ENCODE measurements around the gene ALX4. TPM values are rescaled to one million over a fixed set of nuclear protein-coding genes. Genes with fewer than 3 reads are reported as not detected.
A peak's percentile ranks its signal among the peaks of the same experiment; 100 is the strongest.

Gene ALX4
- total RNA-seq, 2 donors from 2014 or later = 0.17 to 0.36 TPM

- H3K27me3 ChIP-seq (replicated peaks; ENCODE audit: insufficient read depth) = peaks cover 8% of the 10 kb centered on the region
- no peaks in the 10 kb centered on the region for H3K9me3 ChIP-seq
- TF ChIP-seq POLR2A (IDR thresholded peaks at IDR 0.05) (no peak), POLR2AphosphoS5 (IDR thresholded peaks at IDR 0.05) (no peak), CTCF (IDR thresholded peaks at IDR 0.05) (no peak)
- H3K36me3 ChIP-seq = no peaks in the 10 kb centered on the region
- 97% methylated on average over 2 of the region's 2 CpGs for WGBS
- H3K4me1 ChIP-seq (replicated peaks) = no peaks in the 10 kb centered on the region
- DNase-seq (ENCODE audit: low spot score) = no peak
- H3K4me3 ChIP-seq = no peak overlapping the region
- intact Hi-C loops (cut with DNase I) = no loop called here
- H3K27ac ChIP-seq = no peak overlapping the region
These were observed 11.1 kb downstream of the ALX4 start for GRCh38 chr11:44298862-44299261.

- 46% methylated on average over 4 of the region's 4 CpGs for WGBS
- intact Hi-C loops (cut with DNase I) = no loop called here
- H3K27ac ChIP-seq = no peak overlapping the region
These were observed 19.7 kb downstream of the ALX4 start for GRCh38 chr11:44290208-44290607.

GRCh38 chr11:44288133-44288526 is 21.8 kb downstream of the ALX4 start:
- Histone ChIP-seq H3K27me3 (replicated peaks; ENCODE audit: insufficient read depth) (no peaks in the 10 kb centered on the region), H3K27ac (no peak overlapping the region), H3K4me3 (no peak overlapping the region), H3K36me3 (no peaks in the 10 kb centered on the region), H3K9me3 (no peaks in the 10 kb centered on the region), H3K4me1 (replicated peaks) (no peaks in the 10 kb centered on the region)
- intact Hi-C loops (cut with DNase I) = loop anchor here (10.0 kb wide), 1 partner anchor 183 kb away; no protein-coding TSS in a partner anchor
- 97% methylated on average over 3 of the region's 3 CpGs for WGBS
- TF ChIP-seq CTCF (IDR thresholded peaks at IDR 0.05) (no peak), POLR2A (IDR thresholded peaks at IDR 0.05) (no peak), POLR2AphosphoS5 (IDR thresholded peaks at IDR 0.05) (no peak)
- no peak for DNase-seq (ENCODE audit: low spot score)

More at GRCh38 chr11:44290208-44290607, 19.7 kb downstream of the ALX4 start:
- no peaks in the 10 kb centered on the region for H3K9me3 ChIP-seq
- H3K36me3 ChIP-seq = no peaks in the 10 kb centered on the region
- no peaks in the 10 kb centered on the region for H3K4me1 ChIP-seq (replicated peaks)
- no peak overlapping the region for H3K4me3 ChIP-seq
- TF ChIP-seq CTCF (IDR thresholded peaks at IDR 0.05) = no peak
- peak; percentile 25 for TF ChIP-seq POLR2AphosphoS5 (IDR thresholded peaks at IDR 0.05)
- H3K27me3 ChIP-seq (replicated peaks; ENCODE audit: insufficient read depth) = no peaks in the 10 kb centered on the region
- peak; percentile 67 for DNase-seq (ENCODE audit: low spot score)

GRCh38 chr11:44286911-44287310 is 23.0 kb downstream of the ALX4 start:
- no peak for DNase-seq (ENCODE audit: low spot score)
- intact Hi-C loops (cut with DNase I) = loop anchor here (1.0 to 10.0 kb wide), 2 partner anchors 182 to 251 kb away; no protein-coding TSS in a partner anchor
- no peaks in the 10 kb centered on the region for H3K9me3 ChIP-seq
- no peak overlapping the region for H3K4me3 ChIP-seq
- no peak overlapping the region for H3K27ac ChIP-seq
- TF ChIP-seq CTCF (IDR thresholded peaks at IDR 0.05) (no peak), POLR2A (IDR thresholded peaks at IDR 0.05) (no peak), POLR2AphosphoS5 (IDR thresholded peaks at IDR 0.05) (no peak)
- no peaks in the 10 kb centered on the region for H3K36me3 ChIP-seq
- H3K27me3 ChIP-seq (replicated peaks; ENCODE audit: insufficient read depth) = no peaks in the 10 kb centered on the region
- 85% methylated on average over 10 of the region's 11 CpGs for WGBS
- H3K4me1 ChIP-seq (replicated peaks) = no peaks in the 10 kb centered on the region

GRCh38 chr11:44286268-44286880 is 23.6 kb downstream of the ALX4 start:
- Histone ChIP-seq H3K9me3 (no peaks in the 10 kb centered on the region), H3K27ac (no peak overlapping the region), H3K4me3 (no peak overlapping the region), H3K27me3 (replicated peaks; ENCODE audit: insufficient read depth) (no peaks in the 10 kb centered on the region), H3K36me3 (no peaks in the 10 kb centered on the region), H3K4me1 (replicated peaks) (no peaks in the 10 kb centered on the region)
- WGBS = 59% methylated on average over 10 of the region's 10 CpGs
- intact Hi-C loops (cut with DNase I) = loop anchor here (1.0 to 10.0 kb wide), 2 partner anchors 182 to 252 kb away; no protein-coding TSS in a partner anchor
- TF ChIP-seq POLR2AphosphoS5 (IDR thresholded peaks at IDR 0.05) (no peak), CTCF (IDR thresholded peaks at IDR 0.05) (peak; percentile 86 to 93 (median 88))
- no peak for DNase-seq (ENCODE audit: low spot score)
